HG02610 (cell line): ENCODE results near the gene ARHGAP29.

ENCODE experiments used
- ATAC-seq: cut with Tn5 transposase; IDR thresholded peaks from one replicate; pipeline ENCODE4 v1.9.1; 2021; ENCODE audit warnings: mild to moderate bottlenecking, moderate library complexity; ENCODE audit not compliant: unreplicated experiment

Gene ARHGAP29

GRCh38 chr1:94237291-94238226 lies at the start of gene ARHGAP29:
Gene ARHGAP29 (minus strand): TSS chr1:94237584. CDS start chr1:94231611, 5,973 bp downstream.
- ATAC-seq = peak; percentile 61

DNA sequence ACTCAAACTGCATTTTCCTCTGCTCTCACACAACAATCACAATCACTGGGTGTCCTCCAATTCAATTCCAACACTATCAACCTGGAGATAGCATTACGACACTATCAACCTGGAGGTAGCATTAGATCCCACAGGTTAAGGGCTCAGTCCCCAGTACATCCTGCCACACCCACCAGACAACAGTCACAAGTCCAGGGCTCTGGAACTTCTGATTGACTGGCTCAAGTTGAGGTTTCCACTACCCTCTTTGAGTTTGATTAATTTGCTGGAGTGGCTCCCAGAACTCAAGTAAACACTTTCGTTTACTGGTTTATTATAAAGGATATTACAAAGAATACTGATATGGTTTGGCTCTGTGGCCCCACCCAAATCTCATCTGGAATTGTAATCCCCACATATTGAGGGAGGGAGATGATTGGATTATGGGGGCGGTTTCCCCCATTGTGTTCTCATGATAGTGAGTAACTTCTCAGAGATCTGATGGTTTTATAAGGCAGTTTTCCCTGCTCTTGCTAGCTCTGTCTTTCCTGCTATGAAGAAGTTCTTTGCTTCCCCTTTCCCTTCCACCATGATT lies 49.6 kb upstream of the ARHGAP29 start:
- ATAC-seq = no peak

- ATAC-seq = no peak
Observed at GRCh38 chr1:94285031-94285654, 47.8 kb upstream of the ARHGAP29 start.

GRCh38 chr1:94284476-94284875 lies 47.1 kb upstream of the ARHGAP29 start:
- ATAC-seq = no peak

- no peak for ATAC-seq
Observed at GRCh38 chr1:94283462-94283861, 46.1 kb upstream of the ARHGAP29 start.

GRCh38 chr1:94282143-94282711 lies 44.8 kb upstream of the ARHGAP29 start:
- no peak for ATAC-seq

DNA sequence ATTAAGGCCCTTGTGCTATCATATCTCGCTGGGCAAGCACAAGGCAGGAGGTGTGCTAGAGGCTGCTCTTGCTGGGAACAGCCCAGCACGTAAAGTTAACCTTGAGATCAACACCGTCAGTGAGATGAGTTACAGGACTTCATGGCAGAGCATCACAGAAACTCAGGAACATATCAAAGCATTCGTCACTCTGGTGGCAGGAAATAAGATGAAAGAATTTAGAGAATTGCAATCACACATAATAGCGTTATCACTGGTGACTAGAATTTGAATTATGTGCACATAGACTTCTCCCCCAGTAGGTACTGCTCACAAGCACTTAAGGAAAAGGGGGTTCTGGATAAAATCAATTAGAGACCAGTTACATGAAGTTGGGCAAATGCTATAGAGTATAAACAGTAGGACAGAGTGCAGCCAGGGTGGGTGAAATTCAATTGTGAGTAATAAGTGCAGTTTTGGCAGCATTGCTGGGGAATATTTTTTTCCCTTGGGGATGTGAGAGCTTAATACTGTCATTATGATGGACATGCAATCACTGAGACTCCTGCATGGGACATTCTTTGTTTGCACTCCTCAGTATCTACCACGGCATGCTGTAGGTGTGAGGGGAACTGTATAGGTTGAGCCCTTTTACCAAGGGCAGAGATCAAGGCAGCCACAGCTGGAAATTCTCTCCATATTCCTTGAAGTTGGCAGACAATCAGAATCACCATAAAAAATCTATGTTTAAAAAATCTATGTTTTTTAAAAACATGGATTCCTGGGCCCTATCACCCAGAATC lies 44.2 kb upstream of the ARHGAP29 start:
- no peak for ATAC-seq

- no peak for ATAC-seq
Observed at GRCh38 chr1:94280541-94280940, 43.2 kb upstream of the ARHGAP29 start.

DNA sequence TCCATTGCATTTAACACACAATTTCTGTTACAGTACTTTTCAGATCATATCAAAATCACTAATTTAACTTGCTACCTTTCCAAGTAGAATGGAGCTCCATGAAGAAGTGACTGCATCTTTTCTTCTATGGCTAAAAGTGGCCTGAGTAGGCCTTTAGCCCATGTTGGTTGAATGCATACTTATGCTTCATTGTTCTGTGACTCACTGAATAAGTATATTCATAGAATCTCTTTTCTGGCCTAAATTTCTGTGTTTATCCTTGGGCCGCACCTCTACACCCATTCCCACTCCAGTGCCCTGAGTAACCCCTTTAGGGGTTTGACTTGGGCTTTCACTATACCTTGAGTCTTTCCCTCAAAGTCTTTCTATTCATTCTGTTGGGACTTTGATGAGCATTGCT lies 42.1 kb upstream of the ARHGAP29 start:
- ATAC-seq = no peak

- no peak for ATAC-seq
Observed at GRCh38 chr1:94279038-94279437, 41.7 kb upstream of the ARHGAP29 start.

GRCh38 chr1:94276988-94277434 lies 39.6 kb upstream of the ARHGAP29 start:
- ATAC-seq = no peak

DNA sequence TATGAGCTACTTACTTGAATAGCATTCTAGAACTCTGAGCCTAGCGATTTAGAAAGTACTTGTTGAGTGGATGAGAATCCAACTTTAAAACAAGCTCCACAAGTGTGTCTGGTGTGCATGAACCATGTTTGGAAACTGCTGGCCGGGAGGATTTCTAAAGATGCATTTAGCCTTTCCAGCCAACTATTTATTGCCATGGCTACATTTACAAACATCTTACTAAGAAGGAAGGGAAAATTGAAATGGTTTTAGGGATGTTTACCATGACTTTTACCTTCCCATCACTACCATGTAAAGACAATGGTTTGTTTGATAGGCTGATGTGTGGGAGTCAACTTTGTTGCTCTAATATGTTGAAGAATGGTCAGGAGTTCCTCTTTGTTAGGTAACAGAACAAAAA lies 37.7 kb upstream of the ARHGAP29 start:
- ATAC-seq = no peak

DNA sequence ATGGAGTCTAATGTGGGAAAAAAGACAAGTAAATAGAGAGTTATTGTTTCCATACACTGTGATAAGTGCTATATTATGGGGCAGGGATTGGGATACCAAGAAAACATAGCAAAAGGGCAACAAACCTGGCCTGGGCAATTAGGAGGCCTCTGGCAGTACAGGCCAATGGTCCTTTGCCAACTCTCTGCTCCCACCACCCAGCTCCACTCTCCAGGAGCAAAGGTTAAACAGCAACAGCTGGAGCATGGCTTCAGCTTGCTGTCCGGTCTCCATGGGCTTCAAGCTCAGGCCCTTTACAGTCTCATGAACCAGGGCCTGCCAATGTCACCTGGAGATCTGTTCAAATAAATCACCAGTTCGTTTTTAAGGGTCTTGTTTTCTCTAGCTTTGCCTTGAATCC lies 37.2 kb upstream of the ARHGAP29 start:
- no peak for ATAC-seq

DNA sequence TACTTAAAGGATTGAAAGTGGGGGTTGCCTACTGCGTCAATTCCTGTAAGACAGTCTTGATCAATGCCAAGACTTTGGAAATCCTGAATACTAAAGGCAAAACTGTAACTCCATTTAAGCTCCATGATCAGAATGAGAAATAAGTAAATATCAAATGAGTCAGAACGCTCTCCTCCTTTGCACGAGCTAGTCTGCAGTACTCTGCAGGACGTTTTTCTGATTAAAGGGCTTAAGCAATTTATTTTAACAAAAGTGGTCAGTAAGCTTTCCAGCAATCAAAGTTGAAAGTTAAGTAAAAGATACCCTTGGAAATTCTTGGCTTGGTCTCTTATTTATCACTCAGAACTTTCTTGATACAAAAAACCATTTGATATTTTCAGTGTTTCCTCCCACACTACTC lies 35.7 kb upstream of the ARHGAP29 start:
- ATAC-seq = no peak

DNA sequence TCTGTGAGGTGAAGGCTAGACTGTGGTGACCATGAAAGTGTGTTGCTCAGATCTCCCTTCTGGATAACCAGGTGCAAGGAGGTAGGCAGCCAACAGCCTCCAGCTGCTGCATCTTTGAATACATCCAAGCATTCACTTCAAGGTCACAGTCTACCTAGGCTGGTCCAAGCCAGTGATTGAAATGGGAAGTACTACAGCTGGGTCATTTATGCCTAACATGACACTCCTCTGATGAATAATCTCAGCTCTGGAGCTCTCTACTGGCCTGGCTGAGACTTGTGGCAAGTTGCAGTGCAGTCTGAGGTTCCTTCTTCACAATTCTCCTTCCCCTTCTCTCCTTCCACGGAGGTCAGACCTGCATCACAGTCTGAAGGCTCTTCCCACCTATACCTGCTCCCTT lies 35.0 kb upstream of the ARHGAP29 start:
- no peak for ATAC-seq

- no peak for ATAC-seq
Observed at GRCh38 chr1:94271373-94271772, 34.0 kb upstream of the ARHGAP29 start.

GRCh38 chr1:94270801-94271203 lies 33.4 kb upstream of the ARHGAP29 start:
- ATAC-seq = no peak

DNA sequence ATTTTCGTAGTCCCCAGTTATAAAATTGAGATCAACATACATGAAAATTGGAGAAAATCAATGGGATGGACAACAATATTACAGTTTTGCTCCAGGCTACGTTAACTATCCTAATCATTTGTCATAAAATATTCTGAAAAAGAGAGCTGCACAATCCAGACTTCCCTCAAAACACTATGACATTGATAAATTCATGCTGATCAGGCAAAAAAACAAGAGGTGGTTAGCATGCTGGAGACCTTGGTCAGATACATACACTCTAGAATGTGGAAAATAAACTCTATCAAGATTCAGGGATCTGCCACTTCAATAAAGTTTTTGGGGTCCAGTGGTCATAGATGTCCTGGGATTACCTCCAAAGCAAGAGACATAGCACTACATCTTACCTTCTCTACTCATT lies 32.5 kb upstream of the ARHGAP29 start:
- no peak for ATAC-seq

DNA sequence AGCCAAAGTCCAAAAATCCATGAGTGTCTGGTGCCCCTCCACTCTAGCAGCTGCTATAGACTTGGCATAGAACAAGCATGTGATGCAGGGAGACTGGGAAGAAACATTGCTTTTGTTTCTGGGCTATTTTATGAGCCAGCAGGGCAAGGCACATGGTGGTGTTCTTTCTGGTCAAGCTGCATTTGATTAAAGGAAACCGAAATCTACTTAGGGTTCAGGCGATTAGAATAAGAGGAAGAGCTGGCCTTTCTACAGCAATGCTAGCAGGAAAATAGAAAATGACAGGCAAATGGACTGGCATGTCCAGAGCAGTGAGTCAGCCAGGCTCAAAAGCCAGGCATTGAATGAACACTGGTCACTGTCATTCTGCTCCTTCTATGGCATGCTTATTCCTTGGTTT lies 28.5 kb upstream of the ARHGAP29 start:
- no peak for ATAC-seq

DNA sequence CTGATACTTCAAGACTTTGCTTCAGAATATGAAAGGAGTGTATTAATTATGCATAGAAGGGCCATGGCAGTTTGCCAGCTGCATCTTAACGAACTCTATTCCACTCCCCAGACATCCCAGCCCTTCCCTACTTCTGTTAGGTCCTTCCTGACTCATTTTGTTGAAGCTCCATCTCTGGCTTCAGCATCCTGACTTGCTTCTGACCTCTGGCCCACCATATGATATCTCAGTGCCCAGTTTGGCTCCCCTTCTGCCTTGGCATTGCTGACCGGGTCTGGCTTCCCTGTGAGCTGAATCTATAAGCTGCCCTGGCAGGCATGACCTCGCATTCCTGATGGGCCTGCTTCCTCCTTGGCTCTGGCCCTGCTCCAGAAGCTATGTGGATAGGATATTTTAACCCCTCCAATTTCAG lies 27.6 kb upstream of the ARHGAP29 start:
- no peak for ATAC-seq
